ENCODE measurements around the gene OLFM1.
"Not testable (repeated sequence)": the region's sequence is repeated elsewhere in the genome, so short reads cannot be mapped to it uniquely, and the experiment has no call there.

OLFM1 gene

GRCh38 chr9:135134268-135135022, 47.0 kb downstream of the OLFM1 start:
- DNase-seq (ENCODE audit: low spot score) = no peak

GRCh38 chr9:135135171-135135928, 47.9 kb downstream of the OLFM1 start:
- no peak for DNase-seq (ENCODE audit: low spot score)

GRCh38 chr9:135135929-135136315, 48.5 kb downstream of the OLFM1 start:
- DNase-seq (ENCODE audit: low spot score) = no peak

- DNase-seq (ENCODE audit: low spot score) = no peak
These were observed 49.0 kb downstream of the OLFM1 start for GRCh38 chr9:135136481-135136880.

- DNase-seq (ENCODE audit: low spot score) = no peak
These were observed 49.7 kb downstream of the OLFM1 start for GRCh38 chr9:135136991-135137832.

- no peak for DNase-seq (ENCODE audit: low spot score)
These were observed 50.8 kb downstream of the OLFM1 start for GRCh38 chr9:135138078-135138855.

- DNase-seq (ENCODE audit: low spot score) = no peak
These were observed 52.0 kb downstream of the OLFM1 start for GRCh38 chr9:135139366-135139959.

GRCh38 chr9:135141183-135141774, 53.8 kb downstream of the OLFM1 start:
- no peak for DNase-seq (ENCODE audit: low spot score)

- DNase-seq (ENCODE audit: low spot score) = no peak
These were observed 57.2 kb downstream of the OLFM1 start for GRCh38 chr9:135144581-135145170.

GRCh38 chr9:135145312-135145711, 57.8 kb downstream of the OLFM1 start:
- no peak for DNase-seq (ENCODE audit: low spot score)

GRCh38 chr9:135146241-135146640, 58.8 kb downstream of the OLFM1 start:
- no peak for DNase-seq (ENCODE audit: low spot score)

GRCh38 chr9:135146766-135147473, 59.5 kb downstream of the OLFM1 start:
- DNase-seq (ENCODE audit: low spot score) = no peak

- no peak for DNase-seq (ENCODE audit: low spot score)
These were observed 60.0 kb downstream of the OLFM1 start for GRCh38 chr9:135147474-135147805.

GRCh38 chr9:135147938-135148337, 60.5 kb downstream of the OLFM1 start:
- DNase-seq (ENCODE audit: low spot score) = no peak

- DNase-seq (ENCODE audit: low spot score) = no peak
These were observed 60.9 kb downstream of the OLFM1 start for GRCh38 chr9:135148386-135148785.

- DNase-seq (ENCODE audit: low spot score) = not testable (repeated sequence)
These were observed 62.4 kb downstream of the OLFM1 start for GRCh38 chr9:135149901-135150300.

GRCh38 chr9:135150981-135151380, 63.5 kb downstream of the OLFM1 start:
- DNase-seq (ENCODE audit: low spot score) = no peak

- no peak for DNase-seq (ENCODE audit: low spot score)
These were observed 64.5 kb downstream of the OLFM1 start for GRCh38 chr9:135151757-135152613.

All from HuH-7 (cell line).